OCI-LY7 (cell line): ENCODE data around the gene RFX3. TPM values are rescaled to one million over a fixed set of nuclear protein-coding genes. Genes with fewer than 3 reads are reported as not detected.

Source experiments
- BruUV-seq: library from RNA; stranded (reverse); fragments of 400-500 nt; replicated peaks from 2 replicates; lab custom pipeline; 2021; lab: Mats Ljungman, UMichigan
- CTCF ChIA-PET: fragments of 300-600 bp; sonication (Branson Sonifier 250); formaldehyde crosslinking; loops from one replicate; lab custom pipeline; 2022; ENCODE audit warnings: antibody characterized with exemption; ENCODE audit not compliant: unreplicated experiment; lab: Charles Lee
- POLR2A ChIA-PET: fragments of 300-600 bp; sonication (Branson Sonifier 250); formaldehyde crosslinking; loops from one replicate; lab custom pipeline; 2022; ENCODE audit warnings: antibody characterized with exemption; lab: Charles Lee
- DNase-seq: peaks from one replicate; pipeline ENCODE4 v3.0.0-alpha.2; 2015; ENCODE audit warnings: low spot score
- H2AFZ ChIP-seq: fragments of 200-600 bp; sonication (generic), shearing (Covaris generic); 2 replicates; pipeline ENCODE4 v1.6.1; 2014; ENCODE audit warnings: mild to moderate bottlenecking, antibody characterized with exemption, low read length, moderate library complexity
- H3K27ac ChIP-seq: fragments of 200-600 bp; sonication (generic); 2 replicates; pipeline ENCODE4 v1.5.1; 2014; ENCODE audit warnings: mixed run types, low read depth, mild to moderate bottlenecking, moderate library complexity, low read length, inconsistent platforms; ENCODE audit not compliant: poor library complexity, severe bottlenecking
- H3K36me3 ChIP-seq: fragments of 200-600 bp; sonication (generic); 2 replicates; pipeline ENCODE4 v1.6.1; 2014; ENCODE audit warnings: mild to moderate bottlenecking, antibody characterized with exemption, low read length, moderate library complexity, mixed read lengths; ENCODE audit not compliant: insufficient read depth
- H3K4me1 ChIP-seq: fragments of 200-600 bp; sonication (generic); 2 replicates; pipeline ENCODE4 v1.5.1; 2014; ENCODE audit warnings: mild to moderate bottlenecking, low read length; ENCODE audit not compliant: insufficient read depth, poor library complexity, severe bottlenecking
- H3K4me2 ChIP-seq: fragments of 200-600 bp; sonication (generic); 2 replicates; pipeline ENCODE4 v1.6.1; 2014; ENCODE audit warnings: mild to moderate bottlenecking, low read length
- H3K4me3 ChIP-seq: fragments of 200-600 bp; sonication (generic); 2 replicates; pipeline ENCODE4 v1.5.1; 2014; ENCODE audit warnings: mild to moderate bottlenecking, low read depth, low read length; ENCODE audit not compliant: poor library complexity, severe bottlenecking
- H3K79me2 ChIP-seq: fragments of 200-600 bp; sonication (generic); 2 replicates; pipeline ENCODE4 v1.6.1; 2016; ENCODE audit warnings: low read depth, mild to moderate bottlenecking, low read length, moderate library complexity, mixed read lengths; ENCODE audit not compliant: insufficient read depth
- H3K9me2 ChIP-seq: fragments of 200-600 bp; sonication (generic); 2 replicates; pipeline ENCODE4 v1.6.1; 2016; ENCODE audit warnings: mild to moderate bottlenecking, low read length, mixed read lengths; ENCODE audit not compliant: insufficient read depth
- H3K9me3 ChIP-seq: fragments of 200-600 bp; sonication (generic); 2 replicates; pipeline ENCODE4 v1.6.1; 2014; ENCODE audit warnings: mild to moderate bottlenecking, mixed run types, low read length, mixed read lengths
- H4K20me1 ChIP-seq: fragments of 200-600 bp; sonication (generic); 2 replicates; pipeline ENCODE4 v1.6.1; 2014; ENCODE audit warnings: mild to moderate bottlenecking, antibody characterized with exemption, low read length, moderate library complexity, mixed read lengths; ENCODE audit not compliant: insufficient read depth
- EZH2phosphoT487 ChIP-seq: fragments of 200-600 bp; sonication (generic); IDR thresholded peaks from 2 replicates; pipeline ENCODE4 v1.6.1; 2018; ENCODE audit warnings: low read depth, borderline replicate concordance, mild to moderate bottlenecking, mixed run types, antibody characterized with exemption, low read length, moderate library complexity, mixed read lengths
- intact Hi-C: fragments of 100-400 bp; cut with micrococcal nuclease; formaldehyde crosslinking; loops from one replicate; pipeline ENCODE4 v1.10.0; 2022; ENCODE audit not compliant: unreplicated experiment
- total RNA-seq, 2 experiments: library from RNA; depleted of rRNA in 1 of 2; stranded (reverse); fragments of >200 nt in 1 of 2; shearing (Covaris generic) in 1 of 2; gene quantifications; 2 replicates each; pipeline ENCODE4 v1.2.3, GENCODE V29; 2014 to 2022
- TF ChIP-seq, protein P1 (sequence below): fragments of 200-600 bp; sonication (generic); conservative IDR thresholded peaks from 2 replicates; pipeline ENCODE4 v1.5.1; 2014; ENCODE audit warnings: mild to moderate bottlenecking, antibody characterized with exemption, low read length, moderate library complexity, mixed read lengths

Gene RFX3
- total RNA-seq, 2 experiments from 2014 or later = 6.9 to 18.1 TPM

DNA sequence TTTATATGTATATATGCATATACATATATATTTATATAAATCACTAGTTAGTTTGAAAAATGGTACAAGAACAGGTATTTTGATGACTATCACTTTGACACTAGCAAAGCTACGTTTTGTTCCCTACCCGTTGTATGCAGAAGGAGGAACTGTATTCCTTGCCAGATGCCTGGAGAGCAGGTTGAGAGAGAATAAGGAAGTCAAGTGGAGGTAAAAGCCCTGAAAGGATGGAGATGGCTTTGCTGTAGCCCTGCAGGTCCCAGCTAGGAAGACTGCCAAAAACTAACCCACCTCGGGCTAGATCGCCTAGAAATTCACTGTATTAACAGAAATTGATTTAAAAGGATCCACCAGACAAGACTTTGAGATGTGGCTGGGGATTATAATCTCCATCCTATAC lies 229.3 kb downstream of the RFX3 start:
- no TSS peak for BruUV-seq
- 0 out of 2 replicates have a peak, but pooled peaks cover 6% of the 10 kb centered on the region for H3K36me3 ChIP-seq
- H3K27ac ChIP-seq = no peak overlapping the region
- H3K4me1 ChIP-seq = peaks cover 27% of the 10 kb centered on the region
- DNase-seq = no peak
- TF ChIP-seq, protein P1, sequence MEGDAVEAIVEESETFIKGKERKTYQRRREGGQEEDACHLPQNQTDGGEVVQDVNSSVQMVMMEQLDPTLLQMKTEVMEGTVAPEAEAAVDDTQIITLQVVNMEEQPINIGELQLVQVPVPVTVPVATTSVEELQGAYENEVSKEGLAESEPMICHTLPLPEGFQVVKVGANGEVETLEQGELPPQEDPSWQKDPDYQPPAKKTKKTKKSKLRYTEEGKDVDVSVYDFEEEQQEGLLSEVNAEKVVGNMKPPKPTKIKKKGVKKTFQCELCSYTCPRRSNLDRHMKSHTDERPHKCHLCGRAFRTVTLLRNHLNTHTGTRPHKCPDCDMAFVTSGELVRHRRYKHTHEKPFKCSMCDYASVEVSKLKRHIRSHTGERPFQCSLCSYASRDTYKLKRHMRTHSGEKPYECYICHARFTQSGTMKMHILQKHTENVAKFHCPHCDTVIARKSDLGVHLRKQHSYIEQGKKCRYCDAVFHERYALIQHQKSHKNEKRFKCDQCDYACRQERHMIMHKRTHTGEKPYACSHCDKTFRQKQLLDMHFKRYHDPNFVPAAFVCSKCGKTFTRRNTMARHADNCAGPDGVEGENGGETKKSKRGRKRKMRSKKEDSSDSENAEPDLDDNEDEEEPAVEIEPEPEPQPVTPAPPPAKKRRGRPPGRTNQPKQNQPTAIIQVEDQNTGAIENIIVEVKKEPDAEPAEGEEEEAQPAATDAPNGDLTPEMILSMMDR = no peak
- no peak for TF ChIP-seq EZH2phosphoT487
- CTCF ChIA-PET = no interaction called here
- intact Hi-C loops = no loop called here
- peaks cover 6% of the 10 kb centered on the region; the same call in 1 of the 2 replicates for H3K9me2 ChIP-seq
- no peaks in the 10 kb centered on the region for H4K20me1 ChIP-seq
- POLR2A ChIA-PET = interaction anchor here (0.7 kb wide), 1 partner anchor 48 kb away, joined by 3 read pairs; no protein-coding TSS in a partner anchor
- no peak overlapping the region for H3K4me3 ChIP-seq
- no peaks in the 10 kb centered on the region for H3K79me2 ChIP-seq
- no peaks in the 10 kb centered on the region for H3K9me3 ChIP-seq
- H3K4me2 ChIP-seq = no peak overlapping the region
- no peak overlapping the region for H2AFZ ChIP-seq

DNA sequence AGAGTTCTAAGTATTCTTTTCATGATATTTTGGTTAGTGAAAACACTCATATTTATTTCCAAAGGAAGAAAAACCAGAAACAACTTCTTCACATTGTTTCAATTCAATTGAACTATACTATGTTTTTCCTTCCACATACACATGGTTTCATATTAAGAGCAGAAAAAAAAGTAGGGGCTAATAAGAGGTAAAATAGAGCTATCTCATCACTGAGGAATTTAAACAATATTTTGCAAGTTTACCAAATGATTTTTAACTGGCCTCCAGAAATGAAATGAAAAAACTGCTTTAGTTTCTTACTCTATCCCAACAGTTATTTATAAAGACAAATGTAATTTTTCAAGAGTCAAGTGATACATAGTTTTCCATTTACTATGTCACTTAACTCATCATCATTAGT lies 233.5 kb downstream of the RFX3 start:
- ChIA-PET POLR2A (interaction anchor here (1.6 kb wide), 1 partner anchor 11 kb away, joined by 5 read pairs; no protein-coding TSS in a partner anchor), CTCF (no interaction called here)
- Histone ChIP-seq H3K27ac (no peak overlapping the region), H3K9me3 (0 out of 2 replicates have a peak, but pooled peaks cover 4% of the 10 kb centered on the region), H3K4me1 (no peaks in the 10 kb centered on the region), H3K79me2 (no peaks in the 10 kb centered on the region), H2AFZ (no peak overlapping the region), H3K4me3 (no peak overlapping the region), H3K4me2 (no peak overlapping the region), H3K36me3 (peaks cover 10% of the 10 kb centered on the region; the same call in 1 of the 2 replicates), H4K20me1 (no peaks in the 10 kb centered on the region), H3K9me2 (peaks cover 6% of the 10 kb centered on the region; the same call in 1 of the 2 replicates)
- DNase-seq = no peak
- intact Hi-C loops = no loop called here
- TF ChIP-seq, protein P1 = no peak
- no peak for TF ChIP-seq EZH2phosphoT487
- BruUV-seq = no TSS peak

DNA sequence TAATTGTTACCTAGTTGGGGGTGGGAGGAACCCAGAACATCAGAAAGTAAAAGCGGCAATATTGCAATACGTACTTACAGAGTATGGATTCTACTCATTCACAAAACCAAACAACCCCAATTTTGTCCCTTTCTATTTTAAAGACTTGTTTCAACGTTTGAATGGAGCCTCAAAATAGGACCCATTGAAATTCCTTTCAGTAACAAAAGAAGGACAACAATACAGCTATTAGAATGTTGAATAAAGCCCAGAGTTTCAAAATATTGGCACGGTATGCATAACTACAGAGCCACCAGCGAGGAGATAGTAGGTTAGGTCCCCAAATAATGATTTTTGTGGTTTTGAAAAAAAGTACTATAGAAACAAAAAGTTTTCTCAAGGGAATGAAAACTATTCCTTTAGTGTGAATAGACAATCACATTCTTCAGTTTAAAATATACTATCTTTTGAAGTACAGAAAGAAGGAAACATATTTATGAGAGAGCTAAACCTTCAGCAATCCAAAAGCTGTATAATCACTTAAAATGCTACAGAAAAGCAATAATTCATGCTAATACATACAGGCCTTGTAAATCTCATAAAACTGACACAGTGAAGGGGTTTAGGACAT lies 235.5 kb downstream of the RFX3 start:
- Histone ChIP-seq H3K4me2 (no peak overlapping the region), H3K4me1 (no peaks in the 10 kb centered on the region), H3K9me3 (0 out of 2 replicates have a peak, but pooled peaks cover 4% of the 10 kb centered on the region), H3K27ac (no peak overlapping the region), H3K4me3 (no peak overlapping the region), H3K9me2 (peaks cover 6% of the 10 kb centered on the region; the same call in 1 of the 2 replicates), H3K36me3 (peaks cover 11% of the 10 kb centered on the region; the same call in 1 of the 2 replicates), H4K20me1 (no peaks in the 10 kb centered on the region), H3K79me2 (no peaks in the 10 kb centered on the region), H2AFZ (no peak overlapping the region)
- ChIA-PET CTCF (no interaction called here), POLR2A (no interaction called here)
- TF ChIP-seq, protein P1 = no peak
- no peak for TF ChIP-seq EZH2phosphoT487
- no peak for DNase-seq
- no TSS peak for BruUV-seq
- intact Hi-C loops = no loop called here
